GM23338 (cell line): ENCODE data around the gene CARHSP1. TPM values are rescaled to one million over a fixed set of nuclear protein-coding genes. Genes with fewer than 3 reads are reported as not detected.
"Not testable (repeated sequence)": the region's sequence is repeated elsewhere in the genome, so short reads cannot be mapped to it uniquely, and the experiment has no call there.

ENCODE experiments used
- ATAC-seq: fragments of 200-7000 bp; cut with Tn5 transposase; 3 replicates; pipeline ENCODE4 v1.9.1; 2020
- DNase-seq: peaks from one replicate; pipeline ENCODE4 v3.0.0-alpha.2; 2015; ENCODE audit warnings: low spot score
- H2AFZ ChIP-seq: fragments of 200-600 bp; sonication (generic); 2 replicates; pipeline ENCODE4 v1.8.0; 2016; ENCODE audit warnings: antibody characterized with exemption, mild to moderate bottlenecking, moderate library complexity
- H3F3A ChIP-seq: fragments of 200-600 bp; sonication (generic); replicated peaks from 2 replicates; pipeline ENCODE4 v1.8.0; 2017; ENCODE audit warnings: antibody characterized with exemption, mixed run types, low read depth
- H3K27ac ChIP-seq: fragments of 200-600 bp; sonication (generic); 2 replicates; pipeline ENCODE4 v1.6.1; 2016; ENCODE audit warnings: low read depth
- H3K27me3 ChIP-seq: fragments of 200-600 bp; sonication (generic); 2 replicates; pipeline ENCODE4 v1.8.0; 2016; ENCODE audit warnings: mild to moderate bottlenecking, mixed run types, moderate library complexity; ENCODE audit not compliant: insufficient read depth
- H3K36me3 ChIP-seq: fragments of 200-600 bp; sonication (generic); 2 replicates; pipeline ENCODE4 v1.8.0; 2016; ENCODE audit warnings: mild to moderate bottlenecking; ENCODE audit not compliant: insufficient read depth
- H3K4me1 ChIP-seq: fragments of 200-600 bp; sonication (generic); 2 replicates; pipeline ENCODE4 v1.8.0; 2016; ENCODE audit warnings: mild to moderate bottlenecking, moderate library complexity; ENCODE audit not compliant: insufficient read depth
- H3K4me2 ChIP-seq: fragments of 200-600 bp; sonication (generic); 2 replicates; pipeline ENCODE4 v1.7.1; 2017; ENCODE audit warnings: mixed run types
- H3K4me3 ChIP-seq: fragments of 200-600 bp; sonication (generic); 2 replicates; pipeline ENCODE4 v1.6.1; 2016; ENCODE audit warnings: mixed run types
- H3K79me2 ChIP-seq: fragments of 200-600 bp; sonication (generic); replicated peaks from 2 replicates; pipeline ENCODE4 v1.8.0; 2017; ENCODE audit warnings: mild to moderate bottlenecking; ENCODE audit not compliant: insufficient read depth
- H3K9me2 ChIP-seq: fragments of 200-600 bp; sonication (generic); 2 replicates; pipeline ENCODE4 v1.8.0; 2017; ENCODE audit not compliant: insufficient read depth
- H4K20me1 ChIP-seq: fragments of 200-600 bp; sonication (generic); replicated peaks from 2 replicates; pipeline ENCODE4 v1.8.0; 2017; ENCODE audit warnings: mild to moderate bottlenecking; ENCODE audit not compliant: insufficient read depth
- H3K27ac Mint-ChIP-seq: 2 replicates; pipeline ENCODE4 v1.8.0; 2020; ENCODE audit warnings: inconsistent platforms, mild to moderate bottlenecking, moderate library complexity, mixed read lengths
- H3K27me3 Mint-ChIP-seq: 3 replicates; pipeline ENCODE4 v1.8.0; 2022; ENCODE audit warnings: low read depth, mild to moderate bottlenecking, moderate library complexity, mixed read lengths, inconsistent platforms; ENCODE audit not compliant: insufficient read depth, poor library complexity
- H3K36me3 Mint-ChIP-seq: 3 replicates; pipeline ENCODE4 v1.8.0; 2021; ENCODE audit warnings: low read depth, mild to moderate bottlenecking, inconsistent platforms, moderate library complexity, mixed read lengths
- H3K4me1 Mint-ChIP-seq: 3 replicates; pipeline ENCODE4 v1.8.0; 2020; ENCODE audit warnings: mild to moderate bottlenecking, inconsistent platforms, mixed read lengths
- H3K4me3 Mint-ChIP-seq: 3 replicates; pipeline ENCODE4 v1.8.0; 2021; ENCODE audit warnings: moderate library complexity, mild to moderate bottlenecking, inconsistent platforms, mixed read lengths
- H3K9me3 Mint-ChIP-seq: 3 replicates; pipeline ENCODE4 v1.8.0; 2020; ENCODE audit warnings: moderate library complexity, mild to moderate bottlenecking, inconsistent platforms, mixed read lengths
- NANOG ChIP-seq: IDR thresholded peaks from 2 replicates; pipeline ENCODE4 v1.6.1; 2016; ENCODE audit warnings: antibody characterized with exemption, borderline replicate concordance
- POLR2AphosphoS5 ChIP-seq: IDR thresholded peaks from 2 replicates; pipeline ENCODE4 v1.6.1; 2016; ENCODE audit warnings: antibody characterized with exemption, low read depth
- STAT1 ChIP-seq: IDR thresholded peaks from one replicate; pipeline ENCODE4 v1.6.1; 2016; ENCODE audit warnings: antibody characterized with exemption; ENCODE audit not compliant: unreplicated experiment
- ZNF114 ChIP-seq: fragments of 250-450 bp; sonication (Bioruptor Pico); IDR thresholded peaks from 2 replicates; pipeline ENCODE4 v1.5.0; 2020; ENCODE audit warnings: mild to moderate bottlenecking, moderate library complexity
- polyA plus RNA-seq: library from polyadenylated mRNA; unstranded; fragments of >200 nt; fragmentation: Nextera tagmentation; extraction: Ambion mirVana; gene quantifications from 2 replicates; pipeline ENCODE4 v1.2.1, GENCODE V29; 2016
- total RNA-seq: library from RNA; depleted of rRNA; stranded (reverse); fragments of >200 nt; shearing (Covaris generic); gene quantifications from 2 replicates; pipeline ENCODE4 v1.2.3, GENCODE V29; 2014
- TF ChIP-seq, protein P1 (sequence below): fragments of 250-450 bp; sonication (Bioruptor Pico); IDR thresholded peaks from 2 replicates; pipeline ENCODE4 v1.5.0; 2020; ENCODE audit warnings: mild to moderate bottlenecking, moderate library complexity
- TF ChIP-seq, protein P2 (sequence below), 2 experiments: fragments of 200-600 bp in 1 of 2; sonication (generic) in 1 of 2; conservative IDR thresholded peaks; 2 replicates each; pipeline versions ENCODE4 v1.5.1 to v1.6.1; 2016 to 2017; ENCODE audit warnings: antibody characterized with exemption in 2 of 2, low read depth in 2 of 2, mild to moderate bottlenecking in 2 of 2, moderate library complexity in 1 of 2

Gene CARHSP1
- total and polyA plus RNA-seq, 2 experiments from 2014 or later, result 286 to 339 TPM

DNA sequence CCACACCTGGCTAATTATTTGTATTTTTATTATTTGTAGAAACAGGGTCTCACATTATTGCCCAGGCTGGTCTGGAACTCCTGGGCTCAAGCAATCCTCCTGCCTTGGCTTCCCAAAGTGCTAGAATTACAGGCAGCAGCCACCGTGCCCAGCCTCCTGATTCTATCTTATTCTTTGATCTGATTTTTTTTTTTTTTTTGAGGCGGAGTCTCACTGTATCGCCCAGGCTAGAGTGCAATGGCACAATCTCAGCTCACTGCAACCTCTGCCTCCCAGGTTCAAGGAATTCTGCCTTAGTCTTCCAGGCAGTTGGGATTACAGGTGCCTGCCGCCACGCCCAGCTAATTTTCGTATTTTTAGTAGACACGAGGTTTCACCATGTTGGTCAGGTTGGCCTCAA lies 6.5 kb upstream of the CARHSP1 start:
- H3K4me1 ChIP-seq, result peaks cover 16% of the 10 kb centered on the region
- not testable (repeated sequence) for ATAC-seq, H3K4me3 ChIP-seq, H3K27ac ChIP-seq, H3K27ac Mint-ChIP-seq, DNase-seq, H3K36me3 Mint-ChIP-seq, H3K27me3 Mint-ChIP-seq, H3K9me3 Mint-ChIP-seq, H4K20me1 ChIP-seq, H3K79me2 ChIP-seq, H3K4me3 Mint-ChIP-seq, H3K9me2 ChIP-seq, H3K27me3 ChIP-seq, H3K36me3 ChIP-seq, H3F3A ChIP-seq, H3K4me2 ChIP-seq, H2AFZ ChIP-seq
- H3K4me1 Mint-ChIP-seq, result peaks cover 20% of the 10 kb centered on the region

DNA sequence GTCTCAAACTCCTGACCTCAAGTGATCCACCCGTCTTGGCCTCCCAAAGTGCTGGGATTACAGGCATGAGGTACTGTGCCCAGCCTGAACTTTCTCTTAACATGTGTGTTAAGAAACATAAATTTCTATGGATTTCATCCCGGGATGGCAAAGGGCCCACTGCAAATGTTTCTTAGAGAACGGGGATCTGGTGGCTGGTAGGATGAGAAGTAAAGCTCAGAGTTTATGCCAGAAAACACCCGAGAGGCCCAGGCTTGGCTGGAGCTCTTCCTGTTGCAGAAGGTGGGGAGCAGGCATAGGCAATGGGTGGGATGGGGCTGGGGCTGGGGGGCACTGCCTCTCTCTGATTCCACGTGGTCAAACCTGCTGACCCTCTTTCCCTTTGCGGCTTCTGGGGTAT lies 5.6 kb upstream of the CARHSP1 start:
- no peaks in the 10 kb centered on the region for H3K36me3 Mint-ChIP-seq
- Histone ChIP-seq H3K4me2 (no peak overlapping the region), H4K20me1 (no peaks in the 10 kb centered on the region), H2AFZ (no peak overlapping the region), H3K4me3 (no peak overlapping the region), H3K4me1 (peaks cover 17% of the 10 kb centered on the region), H3F3A (peaks cover 5% of the 10 kb centered on the region; the same call in 1 of the 2 replicates), H3K9me2 (no peaks in the 10 kb centered on the region), H3K27ac (no peak overlapping the region), H3K27me3 (no peaks in the 10 kb centered on the region), H3K79me2 (no peaks in the 10 kb centered on the region), H3K36me3 (no peaks in the 10 kb centered on the region)
- H3K4me1 Mint-ChIP-seq, result peaks cover 23% of the 10 kb centered on the region
- H3K27ac Mint-ChIP-seq, result no peak overlapping the region
- TF ChIP-seq, protein P1, sequence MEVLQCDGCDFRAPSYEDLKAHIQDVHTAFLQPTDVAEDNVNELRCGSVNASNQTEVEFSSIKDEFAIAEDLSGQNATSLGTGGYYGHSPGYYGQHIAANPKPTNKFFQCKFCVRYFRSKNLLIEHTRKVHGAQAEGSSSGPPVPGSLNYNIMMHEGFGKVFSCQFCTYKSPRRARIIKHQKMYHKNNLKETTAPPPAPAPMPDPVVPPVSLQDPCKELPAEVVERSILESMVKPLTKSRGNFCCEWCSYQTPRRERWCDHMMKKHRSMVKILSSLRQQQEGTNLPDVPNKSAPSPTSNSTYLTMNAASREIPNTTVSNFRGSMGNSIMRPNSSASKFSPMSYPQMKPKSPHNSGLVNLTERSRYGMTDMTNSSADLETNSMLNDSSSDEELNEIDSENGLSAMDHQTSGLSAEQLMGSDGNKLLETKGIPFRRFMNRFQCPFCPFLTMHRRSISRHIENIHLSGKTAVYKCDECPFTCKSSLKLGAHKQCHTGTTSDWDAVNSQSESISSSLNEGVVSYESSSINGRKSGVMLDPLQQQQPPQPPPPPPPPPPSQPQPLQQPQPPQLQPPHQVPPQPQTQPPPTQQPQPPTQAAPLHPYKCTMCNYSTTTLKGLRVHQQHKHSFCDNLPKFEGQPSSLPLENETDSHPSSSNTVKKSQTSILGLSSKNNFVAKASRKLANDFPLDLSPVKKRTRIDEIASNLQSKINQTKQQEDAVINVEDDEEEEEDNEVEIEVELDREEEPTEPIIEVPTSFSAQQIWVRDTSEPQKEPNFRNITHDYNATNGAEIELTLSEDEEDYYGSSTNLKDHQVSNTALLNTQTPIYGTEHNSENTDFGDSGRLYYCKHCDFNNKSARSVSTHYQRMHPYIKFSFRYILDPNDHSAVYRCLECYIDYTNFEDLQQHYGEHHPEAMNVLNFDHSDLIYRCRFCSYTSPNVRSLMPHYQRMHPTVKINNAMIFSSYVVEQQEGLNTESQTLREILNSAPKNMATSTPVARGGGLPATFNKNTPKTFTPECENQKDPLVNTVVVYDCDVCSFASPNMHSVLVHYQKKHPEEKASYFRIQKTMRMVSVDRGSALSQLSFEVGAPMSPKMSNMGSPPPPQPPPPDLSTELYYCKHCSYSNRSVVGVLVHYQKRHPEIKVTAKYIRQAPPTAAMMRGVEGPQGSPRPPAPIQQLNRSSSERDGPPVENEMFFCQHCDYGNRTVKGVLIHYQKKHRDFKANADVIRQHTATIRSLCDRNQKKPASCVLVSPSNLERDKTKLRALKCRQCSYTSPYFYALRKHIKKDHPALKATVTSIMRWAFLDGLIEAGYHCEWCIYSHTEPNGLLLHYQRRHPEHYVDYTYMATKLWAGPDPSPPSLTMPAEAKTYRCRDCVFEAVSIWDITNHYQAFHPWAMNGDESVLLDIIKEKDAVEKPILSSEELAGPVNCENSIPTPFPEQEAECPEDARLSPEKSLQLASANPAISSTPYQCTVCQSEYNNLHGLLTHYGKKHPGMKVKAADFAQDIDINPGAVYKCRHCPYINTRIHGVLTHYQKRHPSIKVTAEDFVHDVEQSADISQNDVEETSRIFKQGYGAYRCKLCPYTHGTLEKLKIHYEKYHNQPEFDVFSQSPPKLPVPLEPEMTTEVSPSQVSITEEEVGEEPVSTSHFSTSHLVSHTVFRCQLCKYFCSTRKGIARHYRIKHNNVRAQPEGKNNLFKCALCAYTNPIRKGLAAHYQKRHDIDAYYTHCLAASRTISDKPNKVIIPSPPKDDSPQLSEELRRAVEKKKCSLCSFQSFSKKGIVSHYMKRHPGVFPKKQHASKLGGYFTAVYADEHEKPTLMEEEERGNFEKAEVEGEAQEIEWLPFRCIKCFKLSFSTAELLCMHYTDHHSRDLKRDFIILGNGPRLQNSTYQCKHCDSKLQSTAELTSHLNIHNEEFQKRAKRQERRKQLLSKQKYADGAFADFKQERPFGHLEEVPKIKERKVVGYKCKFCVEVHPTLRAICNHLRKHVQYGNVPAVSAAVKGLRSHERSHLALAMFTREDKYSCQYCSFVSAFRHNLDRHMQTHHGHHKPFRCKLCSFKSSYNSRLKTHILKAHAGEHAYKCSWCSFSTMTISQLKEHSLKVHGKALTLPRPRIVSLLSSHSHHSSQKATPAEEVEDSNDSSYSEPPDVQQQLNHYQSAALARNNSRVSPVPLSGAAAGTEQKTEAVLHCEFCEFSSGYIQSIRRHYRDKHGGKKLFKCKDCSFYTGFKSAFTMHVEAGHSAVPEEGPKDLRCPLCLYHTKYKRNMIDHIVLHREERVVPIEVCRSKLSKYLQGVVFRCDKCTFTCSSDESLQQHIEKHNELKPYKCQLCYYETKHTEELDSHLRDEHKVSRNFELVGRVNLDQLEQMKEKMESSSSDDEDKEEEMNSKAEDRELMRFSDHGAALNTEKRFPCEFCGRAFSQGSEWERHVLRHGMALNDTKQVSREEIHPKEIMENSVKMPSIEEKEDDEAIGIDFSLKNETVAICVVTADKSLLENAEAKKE (CRISPR knock-in tag), result no peak
- TF ChIP-seq NANOG, result no peak
- no peak for TF ChIP-seq STAT1
- TF ChIP-seq, protein P2, sequence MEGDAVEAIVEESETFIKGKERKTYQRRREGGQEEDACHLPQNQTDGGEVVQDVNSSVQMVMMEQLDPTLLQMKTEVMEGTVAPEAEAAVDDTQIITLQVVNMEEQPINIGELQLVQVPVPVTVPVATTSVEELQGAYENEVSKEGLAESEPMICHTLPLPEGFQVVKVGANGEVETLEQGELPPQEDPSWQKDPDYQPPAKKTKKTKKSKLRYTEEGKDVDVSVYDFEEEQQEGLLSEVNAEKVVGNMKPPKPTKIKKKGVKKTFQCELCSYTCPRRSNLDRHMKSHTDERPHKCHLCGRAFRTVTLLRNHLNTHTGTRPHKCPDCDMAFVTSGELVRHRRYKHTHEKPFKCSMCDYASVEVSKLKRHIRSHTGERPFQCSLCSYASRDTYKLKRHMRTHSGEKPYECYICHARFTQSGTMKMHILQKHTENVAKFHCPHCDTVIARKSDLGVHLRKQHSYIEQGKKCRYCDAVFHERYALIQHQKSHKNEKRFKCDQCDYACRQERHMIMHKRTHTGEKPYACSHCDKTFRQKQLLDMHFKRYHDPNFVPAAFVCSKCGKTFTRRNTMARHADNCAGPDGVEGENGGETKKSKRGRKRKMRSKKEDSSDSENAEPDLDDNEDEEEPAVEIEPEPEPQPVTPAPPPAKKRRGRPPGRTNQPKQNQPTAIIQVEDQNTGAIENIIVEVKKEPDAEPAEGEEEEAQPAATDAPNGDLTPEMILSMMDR (conservative IDR thresholded peaks at IDR 0.05; ENCODE audit: low read depth in 2 of 2), result no peak
- TF ChIP-seq POLR2AphosphoS5, result no peak
- TF ChIP-seq ZNF114 (CRISPR knock-in tag), result no peak
- no peak overlapping the region for H3K4me3 Mint-ChIP-seq
- H3K27me3 Mint-ChIP-seq, result peaks cover 10% of the 10 kb centered on the region
- H3K9me3 Mint-ChIP-seq, result no peaks in the 10 kb centered on the region
- DNase-seq (no peak), ATAC-seq (no peak)

DNA sequence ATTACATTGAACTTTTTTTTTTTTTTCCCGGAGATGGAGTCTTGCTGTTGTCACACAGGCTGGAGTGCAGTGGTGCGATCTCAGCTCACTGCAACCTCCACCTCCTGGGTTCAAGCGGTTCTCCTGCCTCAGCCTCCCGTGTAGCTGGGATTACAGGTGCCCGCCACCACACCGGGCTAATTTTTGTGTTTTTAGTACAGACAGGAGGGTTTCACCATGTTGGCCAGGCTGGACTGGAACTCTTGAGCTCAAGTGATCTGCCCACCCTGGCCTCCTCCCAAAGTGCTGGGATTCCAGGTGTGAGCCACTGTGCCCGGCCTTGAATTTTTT lies 5.0 kb upstream of the CARHSP1 start:
- H3K4me3 ChIP-seq, H3K27ac ChIP-seq, H3K27ac Mint-ChIP-seq, H3K4me2 ChIP-seq, H4K20me1 ChIP-seq, H3K79me2 ChIP-seq, H3K9me3 Mint-ChIP-seq, H3K27me3 ChIP-seq, H3K9me2 ChIP-seq, H3K36me3 ChIP-seq, H3F3A ChIP-seq, H3K36me3 Mint-ChIP-seq, DNase-seq, ATAC-seq, H3K4me3 Mint-ChIP-seq, H2AFZ ChIP-seq: not testable (repeated sequence)
- H3K4me1 Mint-ChIP-seq, result peaks cover 26% of the 10 kb centered on the region
- H3K4me1 ChIP-seq, result peaks cover 17% of the 10 kb centered on the region
- H3K27me3 Mint-ChIP-seq, result peaks cover 13% of the 10 kb centered on the region
